GM19438 (cell line): ENCODE results near the gene FRMD1.

Source experiments
- ATAC-seq: cut with Tn5 transposase; IDR thresholded peaks from one replicate; pipeline ENCODE4 v1.9.1; 2021; ENCODE audit warnings: low read depth; ENCODE audit not compliant: unreplicated experiment

Gene FRMD1

DNA sequence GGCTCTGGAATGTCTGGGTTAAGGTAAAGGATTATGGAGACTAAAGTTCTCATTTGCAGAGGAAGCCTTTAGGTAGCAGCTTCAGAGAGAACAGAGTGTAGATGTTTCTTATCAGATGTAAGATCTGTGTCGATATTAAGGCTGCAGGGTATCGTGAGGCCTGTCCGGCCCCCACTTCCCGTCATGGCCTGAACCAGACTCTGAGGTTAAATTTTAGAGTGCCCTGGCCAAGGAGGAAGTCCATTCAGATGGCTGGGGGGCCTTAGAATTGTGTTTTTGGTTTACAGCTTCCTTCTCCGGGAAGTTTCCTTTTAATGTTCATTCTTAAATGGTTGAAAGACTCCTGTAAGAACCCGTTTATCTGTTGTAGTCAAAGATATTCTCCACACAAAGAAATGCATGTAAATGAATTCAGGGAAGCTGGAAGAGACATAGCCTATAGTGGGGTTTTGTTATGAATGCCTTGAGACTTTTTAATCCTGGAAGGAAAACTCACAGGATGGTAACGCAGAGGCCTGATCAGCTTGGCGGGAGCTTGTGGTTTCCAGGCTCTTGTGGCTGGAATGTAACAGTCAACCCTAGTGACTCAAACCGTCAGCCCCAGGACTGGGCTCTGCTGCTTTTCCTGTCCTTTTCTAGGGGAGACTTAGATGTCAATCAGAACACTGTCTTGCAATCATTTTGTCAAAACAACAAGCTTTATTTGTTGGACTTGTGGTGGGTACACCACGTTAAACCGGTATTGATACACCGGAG is 46.8 kb downstream of the FRMD1 start:
- no peak for ATAC-seq

DNA sequence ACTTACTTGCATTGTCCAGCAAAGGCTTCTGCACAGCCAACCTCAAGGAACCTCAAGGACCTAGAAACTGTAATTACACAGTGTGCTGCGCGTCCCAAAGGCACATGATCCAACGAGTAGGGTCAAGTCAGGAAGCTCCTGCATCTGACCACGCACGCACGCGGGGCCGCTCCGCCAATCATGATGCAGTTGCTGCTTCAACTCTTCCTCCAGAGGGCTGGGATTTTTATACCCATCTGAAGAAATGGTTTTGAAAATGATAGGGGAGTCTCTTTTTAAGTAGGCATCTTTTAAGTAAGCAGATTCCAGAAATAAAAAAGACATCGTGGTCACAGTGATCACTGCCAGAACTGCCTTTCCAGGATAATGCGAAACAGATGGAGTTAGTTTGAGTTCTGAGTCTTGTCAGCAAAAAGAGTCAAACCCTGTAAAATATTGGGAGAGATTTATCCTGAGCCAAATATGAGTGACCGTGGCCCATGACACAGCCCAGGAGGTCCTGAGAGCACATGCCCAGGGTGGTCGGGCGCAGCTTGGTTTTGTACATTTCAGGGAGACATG is 47.5 kb downstream of the FRMD1 start:
- ATAC-seq: no peak

DNA sequence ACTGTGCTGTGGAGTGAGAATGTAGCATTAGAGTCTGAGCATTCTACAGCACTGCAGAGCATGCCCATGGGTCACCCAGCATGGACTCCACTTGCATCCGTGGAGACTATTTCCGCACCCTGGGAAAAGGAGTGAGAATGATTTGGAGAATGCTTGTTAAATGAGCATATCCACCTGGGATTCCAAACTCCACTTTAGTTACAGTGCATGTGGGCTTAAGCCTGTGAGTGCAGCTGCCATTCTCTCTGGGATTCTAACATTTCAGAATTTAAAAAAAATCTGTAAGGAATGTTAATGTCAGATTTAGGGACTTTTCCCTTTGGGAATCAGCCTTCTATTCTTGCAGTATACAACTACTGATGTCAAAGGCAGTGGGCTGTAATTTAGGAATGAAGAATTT is 48.1 kb downstream of the FRMD1 start:
- no peak for ATAC-seq

DNA sequence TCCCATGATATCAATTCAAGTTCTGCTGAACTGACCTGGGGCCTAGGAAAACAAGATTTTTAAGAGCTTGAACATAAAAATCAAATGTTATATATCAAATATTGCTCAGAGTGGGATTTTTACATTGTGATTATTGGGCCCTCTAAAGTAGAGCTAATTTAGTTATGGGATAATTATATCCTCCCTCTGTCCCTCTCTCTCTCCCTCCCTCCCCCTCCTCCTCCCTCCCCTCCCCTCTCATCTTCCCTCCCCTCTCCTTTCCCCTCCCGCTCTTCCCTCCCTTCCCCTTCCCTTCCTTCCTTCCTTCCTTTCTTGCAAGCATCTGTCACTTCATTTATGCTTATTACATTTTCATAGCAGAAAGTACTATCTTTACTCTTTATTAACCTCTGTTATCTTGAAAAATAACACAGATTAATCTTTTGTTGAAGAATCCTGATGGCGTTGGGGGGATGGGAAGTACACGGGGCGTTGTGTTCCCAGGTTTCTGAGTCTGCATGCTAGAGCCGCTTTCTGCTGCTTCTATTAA is 48.7 kb downstream of the FRMD1 start:
- ATAC-seq: no peak

DNA sequence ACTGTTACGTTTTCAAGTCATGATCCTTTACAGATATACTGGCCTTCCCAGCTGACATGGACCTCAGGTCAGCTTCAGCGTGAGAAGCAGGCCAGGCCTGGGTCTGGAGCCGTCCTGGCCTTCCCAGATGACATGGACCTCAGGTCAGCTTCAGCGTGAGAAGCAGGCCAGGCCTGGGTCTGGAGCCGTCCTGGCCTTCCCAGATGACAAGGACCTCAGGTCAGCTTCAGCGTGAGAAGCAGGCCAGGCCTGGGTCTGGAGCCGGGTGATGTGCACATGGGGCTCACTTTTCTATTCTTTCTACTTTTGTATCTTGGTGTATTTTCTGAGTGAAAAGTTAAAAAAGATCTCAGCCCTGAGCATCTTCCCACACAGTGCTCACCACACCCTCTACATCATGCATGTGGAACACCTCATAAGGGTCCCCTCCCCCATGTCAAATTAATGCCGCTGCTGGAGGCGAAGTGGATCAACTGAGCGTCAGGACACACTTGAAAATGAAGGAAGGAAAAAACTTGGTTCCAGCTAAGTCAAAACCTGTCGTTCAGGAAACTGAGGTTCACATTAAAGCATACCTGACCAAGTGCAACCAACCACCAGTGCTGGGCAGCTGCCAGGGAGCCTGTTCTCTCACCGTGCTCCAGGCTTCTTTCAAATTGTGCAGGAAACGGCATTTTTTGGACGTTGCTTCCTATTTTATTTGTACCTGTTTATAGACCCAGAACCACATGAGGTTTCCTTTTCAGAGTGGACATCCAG is 49.4 kb downstream of the FRMD1 start:
- ATAC-seq: no peak

DNA sequence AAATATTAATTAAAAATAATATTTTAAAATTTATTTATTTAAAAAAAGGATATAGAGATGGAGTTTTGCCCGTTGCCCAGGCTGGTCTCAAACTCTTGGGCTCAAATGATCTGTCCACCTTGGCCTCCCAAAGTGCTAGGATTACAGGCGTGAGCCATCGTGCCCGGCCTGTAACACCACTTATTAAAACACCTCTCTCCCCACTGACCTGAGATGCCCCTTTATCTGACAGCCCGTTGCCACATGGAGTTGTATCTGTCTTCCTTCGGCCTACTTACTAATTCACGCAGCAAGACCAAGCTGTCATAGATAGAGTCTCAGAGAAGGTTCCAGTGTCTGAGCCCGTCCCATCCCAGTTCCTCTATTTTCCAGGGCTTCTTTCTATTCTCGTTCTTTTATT is 50.8 kb downstream of the FRMD1 start:
- ATAC-seq: no peak

DNA sequence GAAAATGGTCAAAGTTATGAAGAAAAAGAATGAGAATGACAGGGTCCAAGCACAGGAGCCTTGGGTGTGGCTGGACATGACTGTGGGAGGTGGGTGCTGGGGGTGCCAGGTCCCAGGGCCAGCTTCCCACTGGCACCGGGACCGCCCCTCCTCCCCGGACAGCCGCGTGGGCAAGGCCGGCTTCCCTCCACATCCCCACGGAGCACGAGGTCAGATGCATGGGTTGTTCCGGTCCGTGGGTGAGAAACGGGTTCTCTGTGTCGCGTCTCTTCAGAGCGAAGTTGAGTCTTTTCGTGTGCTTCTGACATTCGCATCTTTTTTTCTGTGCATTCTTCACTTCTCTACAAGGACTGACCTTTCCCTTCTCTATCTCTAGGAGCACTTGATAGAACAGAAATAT is 51.5 kb downstream of the FRMD1 start:
- ATAC-seq: no peak

DNA sequence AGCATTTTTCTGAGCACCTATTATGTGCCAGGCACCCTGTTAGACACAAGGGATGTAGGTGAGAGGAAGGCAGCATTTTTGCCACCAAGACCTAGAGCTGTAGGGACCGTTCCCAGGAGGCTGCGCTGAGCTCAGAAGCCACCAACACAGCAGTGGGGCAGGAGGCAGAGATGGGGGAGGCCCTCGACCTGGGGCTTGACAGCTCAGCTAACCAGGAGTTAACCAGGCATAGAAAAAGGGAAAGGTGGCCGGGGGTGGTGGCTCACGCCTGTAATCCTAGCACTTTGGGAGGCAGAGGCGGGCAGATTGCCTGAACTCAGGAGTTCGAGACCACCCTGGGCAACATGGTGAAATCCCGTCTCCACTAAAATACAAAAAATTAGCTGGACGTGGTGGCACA is 52.1 kb downstream of the FRMD1 start:
- no peak for ATAC-seq

DNA sequence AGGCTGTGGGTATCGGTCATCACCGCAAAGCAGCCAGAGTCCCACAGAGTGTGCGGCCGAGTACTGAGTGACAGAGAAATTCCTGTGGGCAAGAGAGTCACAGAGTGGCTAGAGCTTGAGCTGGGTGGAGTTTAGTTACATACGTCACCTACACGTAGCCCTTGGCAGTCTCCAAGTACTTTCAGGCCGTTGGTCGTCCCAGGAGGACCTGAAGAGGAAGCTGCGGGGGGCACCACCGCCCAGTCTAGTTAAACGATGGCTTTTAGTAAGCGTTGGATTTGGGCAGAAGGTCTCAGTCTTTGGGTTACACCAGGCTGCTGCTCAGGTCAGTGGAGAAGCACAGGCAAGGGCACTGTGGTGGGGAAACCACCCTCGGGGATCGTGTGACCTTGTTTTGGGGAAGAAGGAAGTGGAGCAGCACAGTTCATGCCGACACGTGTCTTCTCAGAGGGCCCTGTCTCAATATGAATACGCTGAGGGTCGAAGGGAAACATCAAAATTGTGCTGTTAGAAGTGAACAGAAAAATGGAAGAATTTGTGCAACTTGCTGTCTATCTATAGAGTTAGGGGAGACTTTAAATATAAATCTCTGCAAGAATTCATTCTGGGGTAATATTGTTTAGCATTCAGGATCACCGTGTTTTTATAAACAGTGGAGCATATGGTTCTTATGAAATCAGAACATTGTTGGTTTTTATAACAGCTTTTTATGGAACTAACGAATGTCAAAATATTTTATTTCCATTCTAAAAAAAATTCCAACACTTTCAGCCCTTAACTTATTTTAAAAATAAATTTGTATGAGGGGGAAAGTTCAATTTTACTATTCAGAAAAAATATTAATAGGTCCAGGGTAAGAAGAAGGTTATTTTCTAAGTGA is 52.9 kb downstream of the FRMD1 start:
- ATAC-seq: no peak

DNA sequence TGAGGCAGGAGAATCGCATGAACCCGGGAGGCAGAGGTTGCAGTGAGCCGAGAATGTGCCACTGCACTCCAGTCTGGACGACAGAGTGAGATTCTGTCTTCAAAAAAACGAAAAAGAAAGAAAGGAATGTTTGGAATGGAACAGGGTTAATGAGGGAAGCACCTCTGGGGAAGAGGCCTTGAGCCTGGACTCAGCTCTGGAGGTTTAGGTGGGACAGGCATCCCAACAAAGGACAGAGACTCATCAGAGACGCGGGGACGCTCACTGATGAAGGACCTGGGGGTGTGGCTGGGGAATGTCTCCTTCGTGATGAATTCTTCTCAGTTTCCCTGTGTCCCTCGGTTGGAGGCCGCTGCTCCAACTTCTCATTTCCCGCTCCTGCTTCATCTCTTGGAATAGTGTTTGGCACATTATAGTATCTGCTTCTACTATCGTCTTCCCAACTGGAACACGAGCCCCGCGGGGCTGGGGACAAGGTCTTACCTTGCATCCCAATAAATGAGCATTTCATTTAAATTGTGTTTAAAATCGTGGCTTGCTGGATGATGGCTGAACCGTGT is 54.0 kb downstream of the FRMD1 start:
- ATAC-seq: no peak

DNA sequence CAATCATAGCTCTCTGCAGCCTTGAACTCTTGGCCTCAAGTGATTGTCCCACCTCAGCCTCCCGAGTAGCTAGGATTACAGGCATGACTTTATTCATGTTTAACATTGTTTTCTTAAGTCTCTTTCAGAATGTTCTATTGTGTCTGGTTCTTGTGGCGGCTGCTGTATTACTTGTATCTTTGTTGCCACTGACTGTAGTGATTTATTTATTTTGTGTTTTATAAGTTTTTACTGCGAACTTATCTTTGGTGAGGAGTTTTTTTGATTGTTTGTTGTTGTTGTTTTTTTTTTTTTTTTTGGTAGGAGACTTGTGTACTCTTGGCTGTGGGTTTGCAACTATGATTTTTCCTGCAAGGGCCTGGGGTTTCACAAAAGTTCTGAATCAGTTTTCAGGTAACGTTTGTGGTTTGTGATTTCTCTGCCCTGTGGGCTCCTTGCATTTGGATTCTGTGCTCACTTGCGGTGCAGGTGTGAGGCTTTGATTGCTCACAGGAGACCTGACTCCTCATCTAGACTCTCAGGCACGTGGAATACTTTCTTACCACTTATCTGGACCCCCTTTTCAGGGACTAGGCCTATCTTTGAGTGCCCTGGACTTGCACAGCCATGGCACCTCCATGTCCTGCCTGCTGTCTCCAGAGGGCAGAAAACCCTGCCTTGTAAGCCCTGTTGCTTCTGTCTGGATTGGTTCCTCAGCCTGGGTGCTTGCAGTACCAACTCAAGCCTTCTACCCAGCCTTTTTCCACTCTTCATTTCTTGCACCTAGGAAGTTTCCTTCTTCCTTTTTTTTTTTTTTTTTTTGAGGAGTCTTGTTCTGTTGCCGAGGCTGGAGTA is 56.3 kb downstream of the FRMD1 start:
- ATAC-seq: no peak

DNA sequence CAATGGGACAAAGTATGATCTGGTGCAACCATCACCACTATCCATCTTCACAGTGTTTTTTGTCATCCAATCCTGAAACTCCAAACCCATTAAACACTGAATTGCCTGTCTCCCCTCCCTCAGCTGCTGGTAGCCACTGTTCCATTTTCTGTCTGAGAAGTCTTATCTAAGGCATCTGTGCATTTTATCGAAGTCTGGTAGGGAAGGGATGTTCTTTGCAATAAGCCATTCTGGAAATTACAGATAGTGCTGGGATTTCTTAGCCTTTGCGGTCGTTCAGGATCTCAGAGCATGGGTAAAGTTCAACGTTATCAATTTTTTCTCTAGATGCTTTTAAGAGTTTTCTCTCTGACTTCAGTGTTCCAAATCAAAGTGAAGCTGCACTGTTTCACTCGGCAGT is 57.4 kb downstream of the FRMD1 start:
- no peak for ATAC-seq

DNA sequence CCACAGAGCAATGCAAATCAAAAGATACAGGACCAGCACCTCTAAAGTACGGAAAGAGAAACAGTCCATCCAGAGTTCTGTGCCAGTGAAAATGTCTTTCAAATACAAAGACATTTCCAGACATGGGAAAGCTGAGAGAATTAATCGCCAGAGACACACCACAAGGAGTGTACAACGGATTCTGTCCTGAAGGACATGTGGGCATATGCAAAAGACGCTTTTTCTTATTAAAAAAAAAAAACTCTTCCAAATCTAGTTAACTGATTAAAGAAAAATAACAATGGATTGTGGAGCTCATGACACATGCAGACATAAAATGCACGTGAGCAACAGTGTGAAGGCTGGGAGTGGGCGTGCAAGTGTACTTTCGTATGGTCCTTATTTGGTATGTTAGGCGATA is 58.8 kb downstream of the FRMD1 start:
- no peak for ATAC-seq

DNA sequence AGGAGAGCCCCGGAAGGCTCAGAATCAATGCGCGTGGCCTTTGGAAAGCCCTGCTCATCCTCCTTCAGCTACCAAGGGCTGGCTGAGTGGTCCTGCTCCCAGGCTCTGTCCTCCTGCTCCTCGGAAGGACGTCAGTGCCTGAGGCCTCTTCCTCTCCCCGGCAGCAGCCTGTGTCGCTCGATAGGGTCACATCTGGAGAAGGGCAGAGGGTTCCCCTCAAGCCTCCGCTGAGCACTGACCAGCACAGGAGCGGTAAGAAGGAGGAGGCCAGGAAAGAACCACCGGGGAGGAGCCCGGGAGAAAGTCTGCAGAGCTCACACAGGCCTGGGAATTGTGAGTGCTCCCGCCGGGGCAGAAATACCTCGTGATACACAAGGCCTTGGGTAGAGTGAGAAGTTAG is 60.3 kb downstream of the FRMD1 start:
- no peak for ATAC-seq

DNA sequence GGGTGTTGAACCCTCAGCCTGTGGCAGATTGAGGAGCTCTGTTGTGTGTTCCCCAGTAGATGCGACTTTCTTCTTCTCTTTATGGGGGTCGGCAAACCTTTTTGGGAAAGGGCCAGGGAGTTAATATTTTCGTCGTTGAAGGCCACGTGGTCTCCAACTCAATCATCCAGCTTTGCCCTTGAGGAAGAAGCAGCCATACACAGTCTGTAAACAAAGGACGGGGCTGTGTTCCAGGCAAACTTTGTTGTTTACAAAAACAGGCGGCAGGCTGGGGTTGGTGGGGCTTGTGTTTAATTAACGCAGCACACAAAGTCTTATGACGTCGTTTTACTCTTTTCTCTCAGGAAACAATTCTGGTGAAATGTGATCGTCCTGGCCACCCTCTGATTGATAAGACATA is 61.4 kb downstream of the FRMD1 start:
- no peak for ATAC-seq

DNA sequence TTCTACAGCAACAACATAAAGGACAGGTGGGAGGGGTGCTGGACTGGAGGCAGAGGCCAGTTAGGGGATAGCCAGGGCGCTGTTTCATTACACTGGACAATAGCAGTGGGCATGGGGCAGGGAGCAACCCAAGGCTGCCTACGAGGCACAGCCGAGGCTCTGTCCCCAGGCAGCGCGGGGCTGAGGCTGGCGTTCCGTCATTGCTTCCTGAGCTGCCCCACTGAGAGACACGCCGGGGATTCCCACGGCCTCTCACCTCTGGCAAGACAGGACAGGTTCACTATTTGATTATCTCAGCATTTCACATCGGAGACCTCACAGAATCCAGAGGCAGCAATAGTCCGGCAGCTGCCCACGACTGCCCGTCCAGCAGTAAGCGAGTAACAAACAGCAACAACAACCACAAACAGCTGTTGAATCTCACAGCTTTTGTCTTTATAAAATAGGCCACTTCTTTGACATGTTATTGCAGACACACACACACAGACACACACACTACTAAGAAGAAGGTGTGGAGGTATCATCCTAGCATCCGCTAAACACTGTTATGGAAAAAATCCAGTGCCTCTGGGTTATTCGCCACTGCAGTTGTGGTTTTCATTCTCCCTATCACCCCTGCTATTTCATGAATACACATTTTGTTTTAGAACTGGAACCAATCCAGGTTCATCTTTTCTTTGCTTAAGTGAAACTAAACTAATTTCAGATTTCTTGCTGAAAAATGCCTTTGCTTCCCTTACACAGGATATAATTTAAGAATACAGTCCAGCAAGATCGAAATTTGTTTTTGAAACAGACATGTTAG is 62.1 kb downstream of the FRMD1 start:
- no peak for ATAC-seq

DNA sequence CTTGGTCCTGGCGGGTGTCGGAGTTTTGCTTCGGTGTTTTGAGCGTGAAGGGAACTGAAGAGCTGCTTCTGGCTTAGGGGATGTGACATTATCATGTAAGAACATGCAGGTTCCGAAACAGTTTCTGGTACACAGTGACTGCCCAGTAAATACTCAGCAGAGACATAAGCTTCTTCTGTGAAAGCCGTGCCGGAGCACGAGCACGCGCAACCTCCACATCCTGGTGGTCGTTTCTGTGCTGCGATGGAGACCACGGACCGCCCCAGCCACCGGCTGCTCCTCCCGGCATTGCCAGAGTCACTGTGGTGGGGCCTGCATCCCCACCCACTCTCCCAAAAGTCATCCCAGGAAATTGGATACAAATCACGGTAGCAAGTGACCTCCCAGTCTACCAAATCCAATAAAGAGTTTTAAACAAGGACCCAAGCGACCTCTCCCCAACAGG is 62.8 kb downstream of the FRMD1 start:
- no peak for ATAC-seq

DNA sequence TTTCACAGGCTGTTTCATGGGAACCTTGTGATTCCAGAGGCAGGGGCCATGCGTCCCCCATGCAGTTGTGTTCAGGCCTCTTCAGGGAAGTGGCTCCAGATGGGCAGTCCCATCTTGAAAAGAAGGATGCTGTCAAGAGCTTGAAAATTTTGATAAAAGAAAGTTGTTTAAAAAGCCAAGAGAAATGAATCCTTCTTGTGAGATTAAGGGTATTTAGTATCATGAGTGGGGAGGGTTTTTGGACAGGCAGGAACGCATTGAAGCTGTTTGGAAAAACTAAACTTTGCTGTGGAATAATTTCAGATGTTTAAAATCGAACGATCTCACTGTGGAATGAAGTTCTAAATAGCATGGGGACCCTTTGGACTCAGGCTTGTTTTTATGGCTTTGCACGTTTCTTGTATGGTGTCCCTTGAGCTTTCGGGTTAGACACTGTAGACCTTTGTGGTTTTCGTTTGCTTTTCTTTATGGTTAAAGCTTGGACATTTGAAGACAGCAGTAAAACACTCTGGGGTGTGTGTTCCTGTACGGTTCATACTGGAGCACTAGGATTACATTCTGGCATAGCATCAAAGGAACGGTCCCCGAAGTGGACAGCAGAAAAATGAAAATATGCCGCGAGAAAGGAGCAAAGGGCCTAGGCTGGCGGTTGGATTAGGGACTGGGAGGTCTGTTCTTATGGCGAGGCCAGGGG is 63.4 kb downstream of the FRMD1 start:
- no peak for ATAC-seq
